Measurements from ENCODE around the gene LSR.

LSR gene, protein sequence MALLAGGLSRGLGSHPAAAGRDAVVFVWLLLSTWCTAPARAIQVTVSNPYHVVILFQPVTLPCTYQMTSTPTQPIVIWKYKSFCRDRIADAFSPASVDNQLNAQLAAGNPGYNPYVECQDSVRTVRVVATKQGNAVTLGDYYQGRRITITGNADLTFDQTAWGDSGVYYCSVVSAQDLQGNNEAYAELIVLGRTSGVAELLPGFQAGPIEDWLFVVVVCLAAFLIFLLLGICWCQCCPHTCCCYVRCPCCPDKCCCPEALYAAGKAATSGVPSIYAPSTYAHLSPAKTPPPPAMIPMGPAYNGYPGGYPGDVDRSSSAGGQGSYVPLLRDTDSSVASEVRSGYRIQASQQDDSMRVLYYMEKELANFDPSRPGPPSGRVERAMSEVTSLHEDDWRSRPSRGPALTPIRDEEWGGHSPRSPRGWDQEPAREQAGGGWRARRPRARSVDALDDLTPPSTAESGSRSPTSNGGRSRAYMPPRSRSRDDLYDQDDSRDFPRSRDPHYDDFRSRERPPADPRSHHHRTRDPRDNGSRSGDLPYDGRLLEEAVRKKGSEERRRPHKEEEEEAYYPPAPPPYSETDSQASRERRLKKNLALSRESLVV

GRCh38 chr19:35248310-35249145 lies at the start of gene LSR:
Gene LSR (plus strand): TSS chr19:35249002. CDS start chr19:35249023, 21 bp downstream.
- DNase-seq (ENCODE audit: low read depth), result peak; percentile 52

DNA sequence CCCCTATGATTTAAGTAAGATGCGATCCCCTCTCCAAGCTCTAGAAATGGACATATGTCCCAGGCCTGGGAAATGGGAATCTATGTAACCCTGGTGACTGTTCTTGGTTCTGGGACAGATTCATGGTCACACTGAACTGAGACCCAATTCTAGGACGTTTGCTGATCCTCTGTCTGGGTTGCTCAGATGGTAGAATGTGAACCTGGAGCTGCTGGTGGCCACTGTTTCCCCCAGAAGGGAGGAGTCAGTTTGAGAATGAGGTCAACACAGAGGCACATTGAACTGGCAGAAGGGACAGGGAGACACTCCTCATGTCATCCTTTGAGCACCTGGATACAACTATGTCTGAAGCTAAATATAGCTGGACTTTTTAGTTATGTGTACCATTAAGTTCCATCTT lies 49.3 kb upstream of the LSR start:
- no peak for DNase-seq (ENCODE audit: low read depth)

DNA sequence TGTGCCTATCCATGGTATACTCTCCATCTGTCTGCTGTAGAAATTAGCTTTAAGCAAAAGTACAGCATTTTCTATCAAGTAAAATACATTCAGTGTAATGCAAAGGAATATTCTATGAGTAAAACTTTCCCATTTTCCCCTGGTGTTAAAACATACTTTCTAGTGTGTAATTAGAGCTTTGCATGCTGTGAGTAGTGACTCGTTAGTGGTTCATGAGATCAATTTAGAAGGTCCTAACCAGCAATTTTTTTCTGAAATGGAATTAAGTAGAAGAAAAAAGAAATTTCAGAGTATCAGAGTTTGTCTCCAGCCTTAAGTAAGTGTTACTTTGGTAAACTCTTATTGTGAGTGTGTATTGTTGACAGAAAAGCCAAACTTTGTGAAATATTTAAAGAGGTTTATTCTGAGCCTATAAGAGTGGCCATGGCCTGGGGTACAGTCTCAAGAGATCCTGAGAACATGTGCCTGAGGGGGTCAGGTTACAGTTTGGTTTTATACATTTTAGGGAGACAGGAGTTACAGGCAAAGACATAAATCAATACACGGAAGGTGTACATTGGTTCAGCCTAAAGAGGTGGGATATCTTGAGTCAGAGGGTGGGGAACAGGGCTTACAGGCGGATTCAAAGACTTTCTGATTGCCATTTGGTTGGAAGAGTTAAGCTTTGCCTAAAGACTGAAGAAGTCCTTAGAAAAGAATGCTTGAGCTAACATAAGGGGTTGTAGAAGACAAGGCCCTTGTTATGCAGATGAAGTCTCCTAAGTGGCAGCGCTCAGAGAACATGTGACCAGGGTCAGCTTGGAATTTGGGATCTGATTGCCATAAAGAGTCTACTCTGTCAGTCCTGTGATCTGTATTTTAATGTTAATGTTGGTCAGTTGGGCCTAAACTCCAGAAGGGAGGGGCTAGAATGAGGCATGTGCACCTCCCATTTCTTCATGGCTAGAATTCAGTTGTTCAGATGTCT lies 45.8 kb upstream of the LSR start:
- no peak for DNase-seq (ENCODE audit: low read depth)

- DNase-seq (ENCODE audit: low read depth), result no peak
These were observed 43.7 kb upstream of the LSR start for GRCh38 chr19:35204799-35205732.

GRCh38 chr19:35205733-35206323 lies 43.0 kb upstream of the LSR start:
- DNase-seq (ENCODE audit: low read depth), result no peak

- no peak for DNase-seq (ENCODE audit: low read depth)
These were observed 42.4 kb upstream of the LSR start for GRCh38 chr19:35206379-35206778.

- no peak for DNase-seq (ENCODE audit: low read depth)
These were observed 41.9 kb upstream of the LSR start for GRCh38 chr19:35206855-35207254.

DNA sequence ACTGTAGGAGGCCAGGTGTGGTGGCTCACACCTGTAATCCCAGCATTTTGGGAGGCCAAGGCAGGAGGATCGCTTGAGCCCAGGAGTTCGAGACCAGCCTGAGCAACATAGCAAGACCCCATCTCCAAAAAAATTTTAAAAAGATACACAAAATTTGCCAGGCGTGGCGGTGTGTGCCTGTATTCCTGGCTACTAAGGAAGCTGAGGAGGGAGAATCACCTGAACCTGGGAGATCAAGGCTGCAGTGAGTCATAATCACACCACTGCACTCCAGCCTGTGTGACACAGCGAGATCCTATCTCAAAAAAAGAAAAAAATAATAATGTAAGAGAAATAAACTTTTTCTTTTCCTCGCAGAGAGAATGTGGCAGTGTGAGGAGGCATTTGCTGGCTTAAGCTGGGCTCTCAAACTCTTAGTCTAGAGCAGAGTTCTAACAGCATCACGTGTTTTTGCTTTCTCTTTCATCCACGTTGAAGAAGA lies 41.4 kb upstream of the LSR start:
- no peak for DNase-seq (ENCODE audit: low read depth)

- no peak for DNase-seq (ENCODE audit: low read depth)
These were observed 40.7 kb upstream of the LSR start for GRCh38 chr19:35208121-35208520.

DNA sequence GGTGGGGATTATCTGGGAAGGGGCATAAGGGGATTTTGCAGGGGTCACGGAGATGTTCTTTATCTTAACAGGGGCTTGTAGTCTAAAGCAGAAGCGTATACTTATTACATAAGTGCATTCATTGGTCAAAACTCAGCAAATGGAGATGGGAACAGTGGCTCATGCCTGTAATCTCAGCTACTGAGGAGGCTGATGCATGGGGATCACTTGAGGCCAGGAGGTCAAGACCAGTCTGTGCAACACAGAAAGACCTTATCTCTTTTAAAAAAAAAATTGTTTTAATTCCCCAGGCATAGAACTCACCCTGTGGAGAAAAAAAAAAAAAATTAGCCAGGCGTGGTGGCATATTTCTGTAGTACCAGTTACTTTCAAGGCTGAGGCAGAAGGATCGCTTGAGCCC lies 39.2 kb upstream of the LSR start:
- DNase-seq (ENCODE audit: low read depth), result no peak

DNA sequence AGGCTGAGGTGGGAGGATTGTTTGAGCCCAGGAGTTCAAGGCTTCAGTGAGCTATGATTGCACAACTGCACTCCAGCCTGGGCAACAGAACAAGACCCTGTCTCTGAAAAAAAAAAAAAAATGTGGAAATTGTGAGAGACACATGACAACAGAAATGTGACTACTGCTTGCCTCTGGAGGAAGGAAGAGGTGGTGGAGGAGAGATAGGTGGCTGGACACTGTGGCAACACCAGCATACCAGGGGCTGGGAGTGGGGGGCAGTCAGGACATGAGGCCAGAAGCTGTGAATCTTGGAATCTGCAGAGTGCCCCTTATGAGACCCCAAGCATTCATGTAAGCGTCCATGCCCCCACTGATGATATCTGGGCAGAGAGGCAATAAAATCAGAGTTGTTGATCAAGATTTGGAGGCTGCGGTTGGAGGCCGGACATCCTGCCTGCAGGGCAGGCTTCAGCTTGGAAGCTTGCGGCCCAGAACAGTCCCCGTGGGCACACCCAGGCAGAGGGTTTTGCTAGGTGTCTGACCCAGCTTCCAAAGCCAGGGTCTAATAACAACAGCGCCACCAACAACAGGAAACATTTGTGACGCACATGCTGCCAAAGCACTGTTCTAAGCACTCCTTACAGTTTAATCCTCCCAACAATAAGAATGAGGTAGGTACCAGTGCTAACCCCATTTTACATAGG lies 37.1 kb upstream of the LSR start:
- peak; percentile 47 for DNase-seq (ENCODE audit: low read depth)

- DNase-seq (ENCODE audit: low read depth), result no peak
These were observed 36.6 kb upstream of the LSR start for GRCh38 chr19:35212241-35212640.

DNA sequence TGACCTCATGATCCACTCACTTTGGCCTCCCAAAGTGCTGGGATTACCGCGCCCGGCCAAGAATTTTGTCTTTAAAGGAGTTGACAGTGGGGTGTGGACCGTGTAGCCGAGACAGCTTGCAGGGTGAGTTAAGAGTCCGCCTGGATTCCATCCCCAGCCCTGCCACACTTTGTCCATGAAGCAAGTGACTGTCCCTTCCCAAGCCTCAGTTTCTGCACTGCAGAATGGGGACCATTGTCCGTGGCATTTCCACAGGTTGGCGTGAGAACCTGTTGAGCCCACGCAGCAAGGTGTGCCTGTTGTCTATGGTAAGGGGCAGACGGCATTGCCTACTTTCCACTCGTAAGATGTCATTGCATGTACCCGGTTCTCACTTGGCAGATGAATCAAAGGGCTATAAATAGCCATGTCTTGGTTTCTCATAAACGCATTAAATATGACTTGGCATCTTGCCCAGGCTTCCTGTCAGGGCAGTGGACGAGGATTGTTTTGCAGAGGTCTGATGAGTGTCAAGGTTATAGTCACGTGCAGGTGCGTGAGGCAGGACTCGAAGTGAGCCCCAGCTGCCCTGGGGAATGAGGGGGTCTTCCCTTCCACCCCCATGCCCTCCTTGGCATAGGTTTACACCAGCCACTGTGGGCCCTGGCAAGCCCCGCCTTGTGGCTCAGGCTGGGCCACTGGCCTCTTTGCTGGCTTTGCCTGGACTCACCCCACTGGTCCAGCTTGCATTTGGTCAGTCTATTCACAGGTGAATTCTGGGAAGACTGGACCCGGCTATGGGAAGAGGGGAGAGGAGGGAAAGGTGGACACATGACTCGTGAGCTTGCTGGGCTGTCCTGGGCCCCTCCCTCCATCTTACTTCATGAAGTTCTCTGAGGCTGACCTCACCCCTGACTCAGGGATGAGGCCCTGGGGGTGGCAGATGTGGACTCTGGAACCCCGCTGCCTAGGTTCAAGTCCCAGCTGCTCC lies 34.9 kb upstream of the LSR start:
- DNase-seq (ENCODE audit: low read depth), result peak; percentile 58

DNA sequence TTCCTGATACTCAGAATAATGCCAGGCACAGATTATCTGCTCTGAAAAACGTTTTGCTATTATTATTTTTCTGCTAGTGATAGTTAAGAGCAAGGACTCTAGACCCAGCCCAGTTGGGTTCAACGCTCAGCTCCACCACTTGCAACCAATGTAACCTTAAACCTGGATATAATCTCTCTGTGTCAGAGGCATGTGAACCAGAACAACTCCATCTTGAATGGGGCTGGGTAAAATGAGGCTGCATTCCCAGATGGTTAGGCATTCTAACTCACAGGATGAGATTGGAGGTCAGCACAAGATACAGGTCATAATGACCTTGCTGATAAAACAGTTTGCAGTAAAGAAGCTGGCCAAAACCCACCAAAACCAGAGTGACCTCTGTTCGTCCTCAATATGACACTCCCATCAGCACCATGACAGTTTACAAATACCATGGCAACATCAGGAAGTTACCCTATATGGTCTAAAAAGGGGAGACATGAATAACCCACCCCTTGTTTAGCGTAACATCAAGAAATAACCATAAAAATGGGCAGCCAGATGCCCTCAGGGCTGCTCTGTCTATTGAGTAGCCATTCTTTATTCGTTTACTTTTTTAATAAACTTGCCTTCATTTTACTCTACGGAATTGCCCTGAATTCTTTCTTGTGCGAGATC lies 33.9 kb upstream of the LSR start:
- no peak for DNase-seq (ENCODE audit: low read depth)

- DNase-seq (ENCODE audit: low read depth), result no peak
These were observed 32.6 kb upstream of the LSR start for GRCh38 chr19:35216016-35216832.

DNA sequence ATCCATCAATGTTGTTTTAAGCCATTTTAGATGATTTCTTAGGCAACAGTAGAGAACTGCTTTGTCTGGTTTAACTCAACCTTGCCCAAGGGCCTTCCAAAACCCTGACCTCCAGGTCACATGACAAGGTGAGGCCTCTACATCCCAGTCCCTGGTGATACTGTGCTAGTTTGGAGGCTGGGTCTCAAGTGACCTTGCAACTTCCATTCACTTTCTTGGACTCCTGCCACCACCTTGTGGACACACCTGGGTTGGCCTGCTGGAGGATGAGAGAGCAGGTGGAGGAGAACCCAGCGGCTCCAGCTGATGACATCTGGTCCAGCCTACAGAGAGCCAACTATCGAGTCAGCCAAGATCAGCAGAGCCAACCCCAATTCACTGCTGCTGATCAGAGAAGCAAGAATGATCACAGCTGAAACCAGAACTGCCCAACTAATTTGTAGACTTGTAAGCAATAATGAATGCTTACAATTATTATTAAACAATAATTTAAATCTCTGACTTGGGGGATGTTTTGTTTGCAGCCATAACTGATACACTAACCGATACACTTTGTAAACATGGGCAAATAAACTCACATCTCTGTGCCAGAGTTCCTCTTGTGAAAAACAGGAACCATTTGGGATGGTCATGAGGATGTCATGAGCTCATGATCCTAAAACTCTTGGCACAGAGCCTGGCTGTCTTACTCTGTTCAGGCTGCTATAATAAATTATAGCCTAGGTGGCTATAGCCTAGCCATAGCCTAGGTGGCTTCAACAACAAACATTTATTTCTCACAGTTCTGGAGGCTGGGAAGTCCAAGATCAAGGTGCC lies 31.8 kb upstream of the LSR start:
- no peak for DNase-seq (ENCODE audit: low read depth)
